ENCODE data around the gene SGCG. TPM values are rescaled to one million over a fixed set of nuclear protein-coding genes. Genes with fewer than 3 reads are reported as not detected.

SGCG gene
- total RNA-seq, 1 experiment from 2014 or later: 0.15 TPM

GRCh38 chr13:23201870-23202269, 21.1 kb downstream of the SGCG start:
- Histone ChIP-seq H3K4me1 (ENCODE audit: control insufficient read depth in 1 of 2, insufficient read depth in 2 of 2, low read length in 2 of 2) (no peaks in the 10 kb centered on the region), H3K79me2 (ENCODE audit: insufficient read depth, low read length) (no peaks in the 10 kb centered on the region), H4K20me1 (ENCODE audit: insufficient read depth) (no peaks in the 10 kb centered on the region), H3K9me3 (ENCODE audit: control insufficient read depth in 1 of 2, insufficient read depth in 1 of 2, low read depth in 1 of 2, low read length in 2 of 2) (0 out of 4 replicates have a peak, but pooled peaks cover 0 to 2% of the 10 kb centered on the region in 2 experiments), H3K4me2 (ENCODE audit: low read length) (no peak overlapping the region), H3K4me3 (replicated peaks in 1 of 2; ENCODE audit: low read depth in 1 of 2, low read length in 2 of 2) (no peak overlapping the region), H3K36me3 (ENCODE audit: control insufficient read depth in 1 of 2, insufficient read depth in 2 of 2, low read length in 2 of 2) (no peaks in the 10 kb centered on the region), H3K9me2 (ENCODE audit: insufficient read depth) (no peaks in the 10 kb centered on the region), H3K27ac (ENCODE audit: low read depth, low read length) (no peak overlapping the region), H3K9ac (ENCODE audit: low read length) (no peak overlapping the region), H2AFZ (ENCODE audit: low read depth, low read length, poor library complexity, severe bottlenecking) (no peak overlapping the region), H3K27me3 (ENCODE audit: insufficient read depth, low read length) (no peaks in the 10 kb centered on the region)
- ATAC-seq (no peak), DNase-seq (ENCODE audit: low read depth, low spot score) (no peak)
- no TSS peak for BruUV-seq (replicated peaks)
- RAD21 ChIA-PET (ENCODE audit: low non-redundant PET in 1 of 2, low total read pairs in 2 of 2, uncharacterized antibody in 2 of 2, unreplicated experiment in 2 of 2): no interaction called here
- POLR2A ChIA-PET: no interaction called here
- intact Hi-C loops (cut with micrococcal nuclease): no loop called here
- TF ChIP-seq POLR2AphosphoS5 (IDR thresholded peaks at IDR 0.05; ENCODE audit: low read depth, low read length) (no peak), FOSL1 (IDR thresholded peaks at IDR 0.05; ENCODE audit: low read depth) (no peak), ELF1 (IDR thresholded peaks at IDR 0.05; ENCODE audit: borderline replicate concordance, low read depth) (no peak), CTCF (IDR thresholded peaks at IDR 0.05 in 2 of 3, conservative IDR thresholded peaks at IDR 0.05 in 1 of 3; ENCODE audit: borderline replicate concordance in 1 of 3, insufficient read depth in 1 of 3, low read depth in 2 of 3, low read length in 2 of 3) (no peak), ZNF274 (IDR thresholded peaks at IDR 0.05; ENCODE audit: low read depth, low read length) (no peak), TCF7L2 (IDR thresholded peaks at IDR 0.05; ENCODE audit: borderline replicate concordance, extremely low read depth, insufficient read depth, insufficient read length) (no peak), SP1 (IDR thresholded peaks at IDR 0.05; ENCODE audit: low read depth) (no peak), CBX3 (IDR thresholded peaks at IDR 0.05; ENCODE audit: low read depth) (no peak), EZH2 (IDR thresholded peaks at IDR 0.05) (no peak), RAD21 (IDR thresholded peaks at IDR 0.05; ENCODE audit: low read depth) (no peak), JUND (IDR thresholded peaks at IDR 0.05) (no peak), CEBPB (IDR thresholded peaks at IDR 0.05; ENCODE audit: low read depth) (no peak), ZFX (IDR thresholded peaks at IDR 0.05) (no peak), ZBTB33 (IDR thresholded peaks at IDR 0.05; ENCODE audit: extremely low read depth, insufficient replicate concordance, low read length) (no peak), SRF (IDR thresholded peaks at IDR 0.05; ENCODE audit: low read depth) (no peak), SIN3A (IDR thresholded peaks at IDR 0.05; ENCODE audit: low read depth) (no peak), YY1 (IDR thresholded peaks at IDR 0.05; ENCODE audit: extremely low read depth, insufficient replicate concordance, low read depth, low read length) (no peak), REST (IDR thresholded peaks at IDR 0.05; ENCODE audit: low read depth) (no peak), EGR1 (IDR thresholded peaks at IDR 0.05; ENCODE audit: low read depth) (no peak)
- CTCF ChIA-PET: no interaction called here

Measured in HCT116 (cell line).